ENCODE results near the gene MYO5B. TPM values are rescaled to one million over a fixed set of nuclear protein-coding genes. Genes with fewer than 3 reads are reported as not detected.

The MYO5B gene
- total RNA-seq, 2 donors from 2014 or later = 106 to 132 TPM

- no peaks in the 10 kb centered on the region for H3K27me3 ChIP-seq
- H3K27ac ChIP-seq = no peak overlapping the region
- no peak overlapping the region for H3K4me3 ChIP-seq
- no peaks in the 10 kb centered on the region for H3K4me1 ChIP-seq
- intact Hi-C loops (cut with DNase I) = loop anchor here (5.0 kb wide), 1 partner anchor 139 kb away; no protein-coding TSS in a partner anchor
- no peaks in the 10 kb centered on the region for H3K36me3 ChIP-seq
- H3K9me3 ChIP-seq = no peaks in the 10 kb centered on the region
- DNase-seq = peak; percentile 50
- no peak overlapping the region for H3K9ac ChIP-seq (ENCODE audit: low read depth in 2 of 2, low read length in 2 of 2)
- peak; percentile 25 for TF ChIP-seq CTCF (IDR thresholded peaks at IDR 0.05)
These were observed 23.7 kb upstream of the MYO5B start for GRCh38 chr18:50218432-50219197.

- Histone ChIP-seq H3K9ac (ENCODE audit: low read depth in 2 of 2, low read length in 2 of 2) (no peak overlapping the region), H3K27me3 (no peaks in the 10 kb centered on the region), H3K9me3 (no peaks in the 10 kb centered on the region), H3K36me3 (no peaks in the 10 kb centered on the region), H3K27ac (no peak overlapping the region), H3K4me1 (no peaks in the 10 kb centered on the region), H3K4me3 (no peak overlapping the region)
- no peak for DNase-seq
- no peak for TF ChIP-seq CTCF (IDR thresholded peaks at IDR 0.05)
- intact Hi-C loops (cut with DNase I) = no loop called here
These were observed 14.4 kb upstream of the MYO5B start for GRCh38 chr18:50209311-50209710.

GRCh38 chr18:50207722-50208121 lies 12.8 kb upstream of the MYO5B start:
- no peak overlapping the region for H3K9ac ChIP-seq (ENCODE audit: low read depth in 2 of 2, low read length in 2 of 2)
- no peaks in the 10 kb centered on the region for H3K36me3 ChIP-seq
- TF ChIP-seq CTCF (IDR thresholded peaks at IDR 0.05) = no peak
- no peak overlapping the region for H3K27ac ChIP-seq
- DNase-seq = no peak
- no peak overlapping the region for H3K4me3 ChIP-seq
- no peaks in the 10 kb centered on the region for H3K27me3 ChIP-seq
- intact Hi-C loops (cut with DNase I) = no loop called here
- no peaks in the 10 kb centered on the region for H3K9me3 ChIP-seq
- no peaks in the 10 kb centered on the region for H3K4me1 ChIP-seq

- H3K9ac ChIP-seq (ENCODE audit: low read depth in 2 of 2, low read length in 2 of 2) = no peak overlapping the region
These were observed 9.1 kb upstream of the MYO5B start for GRCh38 chr18:50203801-50204604.

More at GRCh38 chr18:50203801-50204604, 9.1 kb upstream of the MYO5B start:
- intact Hi-C loops (cut with DNase I) = loop anchor here (5.0 kb wide), 1 partner anchor 197 kb away; no protein-coding TSS in a partner anchor
- no peaks in the 10 kb centered on the region for H3K27me3 ChIP-seq
- peak; percentile 63 for TF ChIP-seq CTCF (IDR thresholded peaks at IDR 0.05)
- peak; percentile 72 for DNase-seq
- no peaks in the 10 kb centered on the region for H3K36me3 ChIP-seq
- no peaks in the 10 kb centered on the region for H3K4me1 ChIP-seq
- no peak overlapping the region for H3K27ac ChIP-seq
- no peaks in the 10 kb centered on the region for H3K9me3 ChIP-seq
- H3K4me3 ChIP-seq = no peak overlapping the region

Data from colonic mucosa (tissue), 4 donors.